Neural progenitor cell (in vitro differentiated cells): Measurements from ENCODE around the gene RIN2. TPM values are rescaled to one million over a fixed set of nuclear protein-coding genes. Genes with fewer than 3 reads are reported as not detected.

ENCODE experiments used
- DNase-seq: peaks from one replicate; pipeline ENCODE4 v3.0.0-alpha.2; 2016; ENCODE audit warnings: low spot score
- H2AFZ ChIP-seq: fragments of 200-600 bp; sonication (generic); replicated peaks from 2 replicates; pipeline ENCODE4 v1.6.1; 2016; ENCODE audit warnings: antibody characterized with exemption
- H3F3A ChIP-seq: fragments of 200-600 bp; sonication (generic); 2 replicates; pipeline ENCODE4 v1.6.1; 2016; ENCODE audit warnings: antibody characterized with exemption, low read depth
- H3K27ac ChIP-seq: fragments of 200-600 bp; sonication (generic); 2 replicates; pipeline ENCODE4 v1.5.1; 2016; ENCODE audit warnings: mild to moderate bottlenecking
- H3K27me3 ChIP-seq: fragments of 200-600 bp; sonication (generic); 2 replicates; pipeline ENCODE4 v1.6.1; 2016; ENCODE audit warnings: mild to moderate bottlenecking, moderate library complexity
- H3K36me3 ChIP-seq: fragments of 200-600 bp; sonication (generic); 2 replicates; pipeline ENCODE4 v1.5.1; 2016
- H3K4me1 ChIP-seq: fragments of 200-600 bp; sonication (generic); 2 replicates; pipeline ENCODE4 v1.6.1; 2016; ENCODE audit warnings: mixed run types
- H3K4me2 ChIP-seq: fragments of 200-600 bp; sonication (generic); 2 replicates; pipeline ENCODE4 v1.6.1; 2016
- H3K4me3 ChIP-seq: fragments of 200-600 bp; sonication (generic); 2 replicates; pipeline ENCODE4 v1.5.1; 2016
- H3K79me2 ChIP-seq: fragments of 200-600 bp; sonication (generic); 2 replicates; pipeline ENCODE4 v1.6.1; 2016; ENCODE audit warnings: low read depth
- H3K9ac ChIP-seq: fragments of 200-600 bp; sonication (generic); 2 replicates; pipeline ENCODE4 v1.6.1; 2016
- H3K9me3 ChIP-seq: fragments of 200-600 bp; sonication (generic); 2 replicates; pipeline ENCODE4 v1.5.1; 2016; ENCODE audit warnings: low read depth
- H4K20me1 ChIP-seq: fragments of 200-600 bp; sonication (generic); 2 replicates; pipeline ENCODE4 v1.6.1; 2016; ENCODE audit warnings: low read depth
- H3K27ac Mint-ChIP-seq: 3 replicates; pipeline ENCODE4 v1.8.0; 2021; ENCODE audit warnings: mixed read lengths
- H3K27me3 Mint-ChIP-seq: 2 replicates; pipeline ENCODE4 v1.8.0; 2022; ENCODE audit warnings: low read depth, mild to moderate bottlenecking, inconsistent platforms, moderate library complexity, mixed read lengths; ENCODE audit not compliant: insufficient read depth
- H3K36me3 Mint-ChIP-seq: 3 replicates; pipeline ENCODE4 v1.8.0; 2021; ENCODE audit warnings: mixed read lengths
- H3K4me1 Mint-ChIP-seq: 3 replicates; pipeline ENCODE4 v1.8.0; 2021; ENCODE audit warnings: mixed read lengths
- H3K4me3 Mint-ChIP-seq: 3 replicates; pipeline ENCODE4 v1.8.0; 2021; ENCODE audit warnings: mild to moderate bottlenecking, moderate library complexity, mixed read lengths
- H3K9me3 Mint-ChIP-seq: 3 replicates; pipeline ENCODE4 v1.8.0; 2020; ENCODE audit warnings: mixed read lengths
- CTCF ChIP-seq: fragments of 200-600 bp; sonication (generic); IDR thresholded peaks from 2 replicates; pipeline ENCODE4 v1.5.1; 2017; ENCODE audit warnings: antibody characterized with exemption, mild to moderate bottlenecking
- EZH2 ChIP-seq: fragments of 200-600 bp; sonication (generic); IDR thresholded peaks from 2 replicates; pipeline ENCODE4 v1.6.1; 2017; ENCODE audit warnings: antibody characterized with exemption, mild to moderate bottlenecking, moderate library complexity
- EZH2phosphoT487 ChIP-seq: fragments of 200-600 bp; sonication (generic); IDR thresholded peaks from 2 replicates; pipeline ENCODE4 v1.6.1; 2017; ENCODE audit warnings: antibody characterized with exemption
- total RNA-seq: library from RNA; depleted of rRNA; stranded (reverse); fragments of >200 nt; gene quantifications from 2 replicates; pipeline ENCODE4 v1.2.3, GENCODE V29; 2015; ENCODE audit warnings: low replicate concordance

The RIN2 gene
- total RNA-seq, 1 donor from 2014 or later: 7.2 TPM

GRCh38 chr20:19723813-19724430, 34.1 kb upstream of the RIN2 start:
- no peak overlapping the region for H2AFZ ChIP-seq
- DNase-seq: no peak
- no peaks in the 10 kb centered on the region for H3F3A ChIP-seq
- no peak for TF ChIP-seq EZH2
- TF ChIP-seq EZH2phosphoT487: no peak
- no peak for TF ChIP-seq CTCF
- Mint-ChIP-seq H3K4me3 (no peak overlapping the region), H3K9me3 (no peaks in the 10 kb centered on the region), H3K36me3 (no peaks in the 10 kb centered on the region), H3K4me1 (peaks cover 3% of the 10 kb centered on the region), H3K27ac (no peak overlapping the region), H3K27me3 (no peaks in the 10 kb centered on the region)
- no peaks in the 10 kb centered on the region for H3K79me2 ChIP-seq
- H3K9me3 ChIP-seq: no peaks in the 10 kb centered on the region
- no peaks in the 10 kb centered on the region for H3K4me1 ChIP-seq
- H3K4me3 ChIP-seq: no peak overlapping the region
- no peaks in the 10 kb centered on the region for H3K36me3 ChIP-seq
- no peak overlapping the region for H3K27ac ChIP-seq
- no peak overlapping the region for H3K9ac ChIP-seq
- no peaks in the 10 kb centered on the region for H3K27me3 ChIP-seq
- no peak overlapping the region for H3K4me2 ChIP-seq
- no peaks in the 10 kb centered on the region for H4K20me1 ChIP-seq

- H3K9me3 Mint-ChIP-seq: no peaks in the 10 kb centered on the region
- H3K27ac Mint-ChIP-seq: no peak overlapping the region
- Histone ChIP-seq H4K20me1 (no peaks in the 10 kb centered on the region), H3K27me3 (no peaks in the 10 kb centered on the region), H3K4me3 (no peak overlapping the region), H3K79me2 (no peaks in the 10 kb centered on the region), H3K27ac (no peak overlapping the region), H3K9me3 (no peaks in the 10 kb centered on the region), H3K36me3 (no peaks in the 10 kb centered on the region), H3F3A (no peaks in the 10 kb centered on the region), H2AFZ (no peak overlapping the region), H3K4me2 (no peak overlapping the region), H3K9ac (no peak overlapping the region), H3K4me1 (no peaks in the 10 kb centered on the region)
- TF ChIP-seq CTCF: no peak
- TF ChIP-seq EZH2: no peak
- TF ChIP-seq EZH2phosphoT487: no peak
- no peaks in the 10 kb centered on the region for H3K27me3 Mint-ChIP-seq
- no peak for DNase-seq
- no peaks in the 10 kb centered on the region for H3K36me3 Mint-ChIP-seq
- H3K4me1 Mint-ChIP-seq: peaks cover 3% of the 10 kb centered on the region
- H3K4me3 Mint-ChIP-seq: no peak overlapping the region
Measured at GRCh38 chr20:19725373-19725772, 32.7 kb upstream of the RIN2 start.

- TF ChIP-seq EZH2phosphoT487 (no peak), CTCF (no peak), EZH2 (no peak)
- Mint-ChIP-seq H3K27me3 (no peaks in the 10 kb centered on the region), H3K9me3 (no peaks in the 10 kb centered on the region), H3K4me3 (no peak overlapping the region), H3K36me3 (no peaks in the 10 kb centered on the region), H3K4me1 (peaks cover 3% of the 10 kb centered on the region), H3K27ac (no peak overlapping the region)
- no peak overlapping the region for H3K9ac ChIP-seq
- H4K20me1 ChIP-seq: no peaks in the 10 kb centered on the region
- H3K27ac ChIP-seq: no peak overlapping the region
- no peaks in the 10 kb centered on the region for H3K9me3 ChIP-seq
- no peak overlapping the region for H3K4me3 ChIP-seq
- no peak for DNase-seq
- no peaks in the 10 kb centered on the region for H3F3A ChIP-seq
- H3K36me3 ChIP-seq: no peaks in the 10 kb centered on the region
- no peak overlapping the region for H2AFZ ChIP-seq
- no peaks in the 10 kb centered on the region for H3K79me2 ChIP-seq
- no peaks in the 10 kb centered on the region for H3K27me3 ChIP-seq
- H3K4me2 ChIP-seq: no peak overlapping the region
- no peaks in the 10 kb centered on the region for H3K4me1 ChIP-seq
Measured at GRCh38 chr20:19725814-19726525, 32.1 kb upstream of the RIN2 start.
